PC-3 (cell line): ENCODE data around the gene EFL1.

ENCODE experiments used
- EZH2 ChIP-seq: fragments of 300-600 bp; sonication (generic); IDR thresholded peaks from one replicate; pipeline ENCODE4 v1.6.1; 2017; ENCODE audit warnings: antibody characterized with exemption, mild to moderate bottlenecking, low read length; ENCODE audit not compliant: unreplicated experiment
- EZH2phosphoT487 ChIP-seq: fragments of 300-600 bp; sonication (generic); IDR thresholded peaks from 2 replicates; pipeline ENCODE4 v1.6.1; 2018; ENCODE audit warnings: mild to moderate bottlenecking, antibody characterized with exemption, low read length, borderline replicate concordance
- TF ChIP-seq, protein P1 (sequence below): fragments of 300-600 bp; sonication (generic); conservative IDR thresholded peaks from 2 replicates; pipeline ENCODE4 v1.5.1; 2017; ENCODE audit warnings: antibody characterized with exemption, low read depth, mild to moderate bottlenecking, low read length

DNA sequence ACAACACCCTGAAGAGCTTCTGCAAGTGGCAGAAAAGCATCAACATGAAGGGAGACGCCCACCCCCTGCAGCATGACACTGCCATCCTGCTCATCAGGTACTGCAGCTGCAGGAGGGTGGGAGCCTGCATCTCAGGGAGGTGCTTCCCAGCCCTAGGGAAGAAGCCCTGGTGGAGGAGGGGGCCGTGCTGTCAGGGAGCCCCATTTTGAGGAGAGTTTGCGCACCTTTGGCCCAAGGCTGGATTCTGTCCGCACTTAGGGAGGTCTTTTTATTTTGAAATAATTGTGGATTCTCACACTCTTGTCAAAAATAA is 42.2 kb upstream of the EFL1 start:
- TF ChIP-seq, protein P1, sequence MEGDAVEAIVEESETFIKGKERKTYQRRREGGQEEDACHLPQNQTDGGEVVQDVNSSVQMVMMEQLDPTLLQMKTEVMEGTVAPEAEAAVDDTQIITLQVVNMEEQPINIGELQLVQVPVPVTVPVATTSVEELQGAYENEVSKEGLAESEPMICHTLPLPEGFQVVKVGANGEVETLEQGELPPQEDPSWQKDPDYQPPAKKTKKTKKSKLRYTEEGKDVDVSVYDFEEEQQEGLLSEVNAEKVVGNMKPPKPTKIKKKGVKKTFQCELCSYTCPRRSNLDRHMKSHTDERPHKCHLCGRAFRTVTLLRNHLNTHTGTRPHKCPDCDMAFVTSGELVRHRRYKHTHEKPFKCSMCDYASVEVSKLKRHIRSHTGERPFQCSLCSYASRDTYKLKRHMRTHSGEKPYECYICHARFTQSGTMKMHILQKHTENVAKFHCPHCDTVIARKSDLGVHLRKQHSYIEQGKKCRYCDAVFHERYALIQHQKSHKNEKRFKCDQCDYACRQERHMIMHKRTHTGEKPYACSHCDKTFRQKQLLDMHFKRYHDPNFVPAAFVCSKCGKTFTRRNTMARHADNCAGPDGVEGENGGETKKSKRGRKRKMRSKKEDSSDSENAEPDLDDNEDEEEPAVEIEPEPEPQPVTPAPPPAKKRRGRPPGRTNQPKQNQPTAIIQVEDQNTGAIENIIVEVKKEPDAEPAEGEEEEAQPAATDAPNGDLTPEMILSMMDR: no peak
- TF ChIP-seq EZH2: no peak
- TF ChIP-seq EZH2phosphoT487: no peak
